B cell (primary cell): ENCODE measurements around the gene CCL8. TPM values are rescaled to one million over a fixed set of nuclear protein-coding genes. Genes with fewer than 3 reads are reported as not detected.

Source experiments
- ATAC-seq: fragments of 200-7000 bp; cut with Tn5 transposase; one replicate; pipeline ENCODE4 v1.10.0; 2021; ENCODE audit warnings: low read depth, mild to moderate bottlenecking, moderate number of reproducible peaks, moderate library complexity
- CTCF ChIA-PET: fragments of 350-600 bp; sonication (Branson Sonifier 250); formaldehyde crosslinking; loops from one replicate; lab custom pipeline; 2021; ENCODE audit warnings: antibody characterized with exemption, inconsistent platforms; lab: Charles Lee
- POLR2A ChIA-PET: fragments of 350-600 bp; sonication (Branson Sonifier 250); formaldehyde crosslinking; loops from one replicate; lab custom pipeline; 2021; ENCODE audit warnings: antibody characterized with exemption; lab: Charles Lee
- DNase-seq: peaks from one replicate; pipeline ENCODE4 v3.0.0; 2013
- H2AFZ ChIP-seq: 2 replicates; pipeline ENCODE4 v1.6.1; 2012; ENCODE audit warnings: mild to moderate bottlenecking, low read depth, low read length; ENCODE audit not compliant: insufficient read depth, poor library complexity, severe bottlenecking
- H3K27ac ChIP-seq, 2 donors: 1 replicate in 1 of 2; 2 replicates in 1 of 2; pipeline ENCODE4 v1.5.1; 2012 to 2013; ENCODE audit warnings: low read length in 2 of 2, mild to moderate bottlenecking in 2 of 2, moderate library complexity in 1 of 2
- H3K27me3 ChIP-seq, 4 experiments: fragments of 200-600 bp in 1 of 4; sonication (generic) in 1 of 4; replicated peaks in 1 of 4; 1 replicate in 2 of 4; 2 replicates in 2 of 4; pipeline versions ENCODE4 v1.6.1 to v1.7.0; 2013 to 2016; ENCODE audit warnings: low read length in 3 of 4, mild to moderate bottlenecking in 2 of 4, mixed read lengths in 1 of 4, moderate library complexity in 1 of 4; ENCODE audit not compliant: insufficient read depth in 4 of 4, control insufficient read depth in 3 of 4; ENCODE audit errors: control extremely low read depth in 1 of 4
- H3K36me3 ChIP-seq, 2 experiments: replicated peaks in 1 of 2; 1 replicate in 1 of 2; 2 replicates in 1 of 2; pipeline versions ENCODE4 v1.6.1 to v1.7.1; 2013; ENCODE audit warnings: low read length in 1 of 2; ENCODE audit not compliant: insufficient read depth in 2 of 2, control insufficient read depth in 1 of 2; ENCODE audit errors: control extremely low read depth in 1 of 2, extremely low read depth in 1 of 2
- H3K4me1 ChIP-seq, 2 donors: fragments of 200-600 bp in 1 of 2; sonication (generic) in 1 of 2; 1 replicate in 1 of 2; 2 replicates in 1 of 2; pipeline versions ENCODE4 v1.5.1 to v1.6.1; 2013 to 2017; ENCODE audit warnings: low read length in 2 of 2; ENCODE audit not compliant: control insufficient read depth in 2 of 2, insufficient read depth in 2 of 2
- H3K4me2 ChIP-seq: replicated peaks from 2 replicates; pipeline ENCODE3; 2012; ENCODE audit warnings: mild to moderate bottlenecking, low read depth, low read length; ENCODE audit not compliant: poor library complexity, severe bottlenecking
- H3K4me3 ChIP-seq, 5 experiments: fragments of 200-600 bp in 1 of 5; sonication (generic) in 1 of 5; 1 replicate in 3 of 5; 2 replicates in 2 of 5; pipeline versions ENCODE4 v1.5.1 to v1.7.0; 2011 to 2016; ENCODE audit warnings: low read length in 4 of 5, mild to moderate bottlenecking in 4 of 5, low read depth in 2 of 5, control low read depth in 1 of 5, moderate library complexity in 1 of 5; ENCODE audit not compliant: insufficient read depth in 1 of 5; ENCODE audit errors: control extremely low read depth in 1 of 5, extremely low read depth in 1 of 5
- H3K79me2 ChIP-seq: fragments of 200-600 bp; sonication (generic); one replicate; pipeline ENCODE4 v1.6.0; 2016; ENCODE audit warnings: low read length; ENCODE audit not compliant: control insufficient read depth, insufficient read depth
- H3K9ac ChIP-seq: fragments of 200-600 bp; sonication (generic); 2 replicates; pipeline ENCODE4 v1.6.1; 2017; ENCODE audit warnings: mild to moderate bottlenecking, low read length, moderate library complexity
- H3K9me3 ChIP-seq, 3 donors: one replicate each; pipeline versions ENCODE4 v1.6.1 to v1.7.1; 2013; ENCODE audit warnings: low read length in 2 of 3; ENCODE audit not compliant: control insufficient read depth in 2 of 3, insufficient read depth in 1 of 3; ENCODE audit errors: control extremely low read depth in 1 of 3
- H4K20me1 ChIP-seq: 2 replicates; pipeline ENCODE4 v1.6.0; 2012; ENCODE audit warnings: mild to moderate bottlenecking, low read length; ENCODE audit not compliant: insufficient read depth, control insufficient read depth, poor library complexity, severe bottlenecking
- H3K27ac Mint-ChIP-seq: one replicate; pipeline ENCODE4 v1.8.0; 2021; ENCODE audit warnings: mixed read lengths
- H3K27me3 Mint-ChIP-seq: one replicate; pipeline ENCODE4 v1.8.0; 2021; ENCODE audit warnings: mixed read lengths
- H3K4me1 Mint-ChIP-seq: one replicate; pipeline ENCODE4 v1.8.0; 2021; ENCODE audit warnings: mixed read lengths
- H3K4me3 Mint-ChIP-seq: one replicate; pipeline ENCODE4 v1.8.0; 2021; ENCODE audit warnings: mixed read lengths
- H3K9me3 Mint-ChIP-seq: one replicate; pipeline ENCODE4 v1.8.0; 2022; ENCODE audit warnings: mixed read lengths; ENCODE audit not compliant: insufficient read depth
- CTCF ChIP-seq: fragments of 200-600 bp; IDR thresholded peaks from one replicate; pipeline ENCODE4 v1.8.0; 2022; ENCODE audit warnings: antibody characterized with exemption, mild to moderate bottlenecking
- EZH2 ChIP-seq: IDR thresholded peaks from 2 replicates; pipeline ENCODE4 v1.6.1; 2012; ENCODE audit warnings: borderline replicate concordance, low read depth, mild to moderate bottlenecking, moderate library complexity, low read length; ENCODE audit not compliant: insufficient read depth, poor library complexity, severe bottlenecking
- WGBS: methylation state at CpG from one replicate; pipeline ENCODE4 v1.1.5; 2013; ENCODE audit warnings: missing lambda C conversion rate; ENCODE audit not compliant: insufficient coverage; 5-methylcytosine and 5-hydroxymethylcytosine counted together
- intact Hi-C: fragments of 100-400 bp; cut with micrococcal nuclease; formaldehyde crosslinking; loops from one replicate; pipeline ENCODE4 v1.10.0; 2022
- polyA minus RNA-seq: library from RNA; depleted of rRNA, polyadenylated mRNA; stranded (reverse); fragments of >200 nt; gene quantifications from 2 replicates; pipeline ENCODE4 v1.2.3, GENCODE V29; 2012
- polyA plus RNA-seq: library from polyadenylated mRNA; depleted of rRNA; stranded (reverse); fragments of >200 nt; gene quantifications from 2 replicates; pipeline ENCODE4 v1.2.3, GENCODE V29; 2012
- total RNA-seq, 2 donors: library from RNA; stranded (reverse); fragments of 120-200 nt in 1 of 2; gene quantifications; 1 replicate in 1 of 2; 2 replicates in 1 of 2; pipeline versions ENCODE4 v1.2.3 to v1.2.4, GENCODE V29; 2013 to 2022

The CCL8 gene
- not detected in 2 replicates for total RNA-seq
- not detected for total RNA-seq (2013)
- polyA plus RNA-seq = not detected in 2 replicates
- polyA minus RNA-seq = not detected in 2 replicates

- no peaks in the 10 kb centered on the region for H3K9me3 Mint-ChIP-seq
- Histone ChIP-seq H3K27me3 (peaks cover 0 to 5% (median 4%) of the 10 kb centered on the region in 4 experiments), H2AFZ (no peak within 1 kb of the TSS), H3K4me1 (peaks cover 0 to 3% of the 10 kb centered on the region in 2 donors), H3K4me2 (no peak within 1 kb of the TSS), H4K20me1 (no peaks in the 10 kb centered on the region), H3K79me2 (no peaks in the 10 kb centered on the region), H3K36me3 (no peaks in the 10 kb centered on the region), H3K9ac (no peak within 1 kb of the TSS), H3K9me3 (no peaks in the 10 kb centered on the region), H3K4me3 (no peak within 1 kb of the TSS), H3K27ac (no peak within 1 kb of the TSS)
- CTCF ChIA-PET = no interaction called here
- no peak within 1 kb of the TSS for H3K4me3 Mint-ChIP-seq
- intact Hi-C loops = no loop called here
- H3K4me1 Mint-ChIP-seq = no peaks in the 10 kb centered on the region
- no peak within 1 kb of the TSS for H3K27ac Mint-ChIP-seq
- WGBS = 85% methylated on average over 2 of the region's 2 CpGs
- TF ChIP-seq EZH2 (no peak), CTCF (no peak)
- POLR2A ChIA-PET = no interaction called here
- peaks cover 17% of the 10 kb centered on the region for H3K27me3 Mint-ChIP-seq
- no peak for ATAC-seq
- DNase-seq = no peak
Observed at GRCh38 chr17:34319039-34319483, at the start of gene CCL8. Gene CCL8, plus strand, starts transcription at chr17:34319435. Its CDS starts 67 bp downstream, at chr17:34319502.

GRCh38 chr17:34269969-34270368, 49.3 kb upstream of the CCL8 start, which contains the start of gene CCL7:
Gene CCL7, plus strand, starts transcription at chr17:34270221. Its CDS starts 70 bp downstream, at chr17:34270291.
- no peak for TF ChIP-seq CTCF
- no peak for TF ChIP-seq EZH2
- no peaks in the 10 kb centered on the region for H3K79me2 ChIP-seq
- H3K9ac ChIP-seq = no peak within 1 kb of the TSS
- WGBS = 20% methylated on average over 1 of the region's 1 CpG
- ChIA-PET POLR2A (no interaction called here), CTCF (no interaction called here)
- ATAC-seq (no peak), DNase-seq (no peak)
- no peaks in the 10 kb centered on the region for H3K9me3 ChIP-seq
- no peak within 1 kb of the TSS for H2AFZ ChIP-seq
- Mint-ChIP-seq H3K4me3 (no peak within 1 kb of the TSS), H3K27me3 (peaks cover 68% of the 10 kb centered on the region), H3K4me1 (no peaks in the 10 kb centered on the region), H3K9me3 (no peaks in the 10 kb centered on the region), H3K27ac (no peak within 1 kb of the TSS)
- peaks cover 0 to 17% (median 10%) of the 10 kb centered on the region in 4 experiments for H3K27me3 ChIP-seq
- no peaks in the 10 kb centered on the region for H3K36me3 ChIP-seq
- no peak within 1 kb of the TSS for H3K27ac ChIP-seq
- no peaks in the 10 kb centered on the region for H3K4me1 ChIP-seq
- no peaks in the 10 kb centered on the region for H4K20me1 ChIP-seq
- H3K4me2 ChIP-seq = no peak within 1 kb of the TSS
- H3K4me3 ChIP-seq = no peak within 1 kb of the TSS
- intact Hi-C loops = no loop called here
